GM18517 (cell line): ENCODE data around the gene IRS1.

Experiments
- ATAC-seq: cut with Tn5 transposase; IDR thresholded peaks from one replicate; pipeline ENCODE4 v1.9.1; 2021; ENCODE audit warnings: mild to moderate bottlenecking, moderate library complexity; ENCODE audit not compliant: unreplicated experiment

IRS1 gene

DNA sequence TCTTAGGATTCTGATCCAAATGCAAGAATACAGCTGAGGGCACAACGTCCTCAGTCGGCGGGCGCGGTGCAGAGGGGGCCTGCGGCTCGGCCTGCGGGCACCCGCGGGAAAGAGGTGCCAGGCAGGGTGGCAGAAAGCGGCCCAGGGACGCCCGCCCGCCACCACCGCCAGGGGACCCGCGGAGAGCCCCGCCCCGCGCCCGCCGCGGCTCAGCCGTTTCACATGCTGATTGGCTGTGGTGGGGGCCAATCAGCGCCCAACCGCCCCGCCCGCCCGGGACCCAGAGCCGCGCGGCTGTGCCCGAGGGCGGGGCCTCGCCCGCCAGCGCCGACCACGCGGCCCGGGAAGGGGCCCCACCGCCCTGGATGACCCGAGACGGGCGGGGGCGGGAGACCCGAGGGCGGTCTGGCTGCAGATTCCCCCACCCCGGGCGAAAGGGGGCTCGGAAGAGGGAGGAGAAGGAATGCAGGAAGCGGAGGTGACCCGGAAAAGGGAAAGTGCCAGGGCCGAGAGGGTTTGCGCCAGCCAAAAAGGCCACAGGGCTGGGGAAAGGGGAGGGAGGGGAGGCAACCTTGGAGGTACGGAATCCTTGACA, 8.0 kb downstream of the IRS1 start:
- ATAC-seq: peak; percentile 92

- peak; percentile 79 for ATAC-seq
These were observed 8.5 kb downstream of the IRS1 start for GRCh38 chr2:226791056-226791486.

DNA sequence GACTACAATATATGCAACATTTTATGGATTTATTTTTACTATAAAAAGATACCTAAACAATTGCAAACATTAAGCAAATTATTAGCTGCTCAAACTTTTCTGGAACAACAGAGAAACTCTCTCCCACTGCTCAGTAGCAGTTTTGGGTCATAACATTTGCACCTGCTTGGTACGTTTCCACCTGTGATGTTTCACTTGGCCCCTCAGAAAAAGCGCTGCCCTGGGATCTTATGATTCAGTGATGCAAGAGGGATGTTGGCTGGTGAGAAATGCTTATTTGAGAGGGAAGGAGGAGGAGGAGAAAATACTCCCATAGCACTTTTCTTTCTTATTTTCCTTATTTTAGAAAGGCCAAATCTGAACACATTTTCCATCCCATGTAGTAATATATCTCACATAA, 9.2 kb downstream of the IRS1 start:
- ATAC-seq: no peak

- no peak for ATAC-seq
These were observed 9.6 kb downstream of the IRS1 start for GRCh38 chr2:226790011-226790410.

DNA sequence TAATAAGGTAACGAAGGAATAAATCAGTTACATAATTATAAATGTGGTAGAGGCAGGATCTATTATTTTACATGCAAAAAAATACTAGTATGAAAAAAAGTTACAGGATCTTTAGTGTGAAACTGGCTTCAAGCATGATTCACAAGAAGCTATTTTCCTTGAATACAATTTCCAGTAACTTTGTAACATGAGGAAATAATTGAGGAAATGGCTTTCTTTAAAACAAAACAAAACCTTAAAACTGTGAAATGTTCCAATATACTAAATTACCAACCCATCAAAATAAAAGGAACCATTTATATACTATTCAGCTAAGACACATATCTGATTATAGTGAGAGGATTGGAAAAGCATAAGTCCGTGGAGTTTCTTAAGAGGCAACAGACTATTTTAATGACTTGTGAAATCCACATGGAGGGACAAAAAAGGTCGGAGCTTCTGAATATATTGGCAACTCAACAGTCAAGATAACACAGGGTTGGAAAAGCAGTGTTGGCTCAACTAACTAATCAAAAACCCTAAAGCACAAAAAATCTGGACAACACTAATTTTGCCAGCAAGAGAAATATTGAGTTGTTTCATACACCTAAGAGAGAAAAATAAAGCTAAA, 10.6 kb downstream of the IRS1 start:
- no peak for ATAC-seq

DNA sequence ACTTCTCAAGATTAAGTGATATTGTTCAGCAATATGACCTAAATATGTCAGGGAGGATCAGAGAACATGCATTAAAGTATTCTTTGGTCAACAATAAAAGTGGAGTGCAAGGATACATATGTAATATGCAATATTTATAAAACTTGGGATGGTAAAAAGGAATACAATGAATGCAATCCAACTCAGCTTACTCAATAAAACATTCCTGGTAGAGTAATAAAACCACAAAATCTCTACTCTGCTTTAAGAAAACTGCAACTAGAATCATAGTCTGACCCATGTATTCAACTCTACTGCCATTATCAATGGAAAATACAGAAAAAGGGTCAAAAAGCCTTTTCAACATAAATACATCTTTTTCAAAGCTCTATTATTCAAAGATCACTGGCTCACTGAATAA, 11.6 kb downstream of the IRS1 start:
- ATAC-seq: no peak

GRCh38 chr2:226783885-226784284, 15.7 kb downstream of the IRS1 start:
- no peak for ATAC-seq

DNA sequence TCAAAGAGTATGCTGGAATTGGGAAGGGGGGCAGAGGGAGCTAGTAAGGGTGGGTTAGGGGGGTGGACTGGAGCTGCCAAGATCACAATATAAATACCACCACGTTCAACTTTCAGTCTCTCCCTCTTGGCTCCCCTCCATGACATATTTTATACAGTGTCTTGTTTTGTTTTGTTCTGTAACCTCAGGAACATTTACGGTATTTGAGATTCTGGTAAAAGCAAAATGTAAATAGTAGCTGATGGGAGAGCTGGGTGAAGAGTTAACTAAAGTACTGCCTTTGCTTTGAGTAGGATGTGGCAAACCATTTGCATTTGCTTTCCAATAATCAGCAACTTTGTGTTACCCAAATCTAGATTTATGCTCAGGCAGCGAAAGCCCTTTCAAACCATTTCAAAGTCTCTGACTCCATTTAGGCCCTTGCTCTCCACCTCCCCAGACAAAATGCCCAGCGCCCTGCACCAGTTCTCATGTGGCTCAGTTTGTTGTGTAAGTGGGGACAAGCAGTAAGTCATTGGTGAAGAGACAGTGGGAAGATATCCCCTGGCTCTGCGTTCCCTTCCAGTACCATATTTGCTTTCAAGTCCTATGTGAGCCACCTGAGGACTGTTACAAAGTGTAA, 17.4 kb downstream of the IRS1 start:
- ATAC-seq: no peak

GRCh38 chr2:226780431-226780830, 19.2 kb downstream of the IRS1 start:
- ATAC-seq: no peak

- ATAC-seq: no peak
These were observed 22.0 kb downstream of the IRS1 start for GRCh38 chr2:226777611-226778010.

GRCh38 chr2:226776104-226776503, 23.5 kb downstream of the IRS1 start:
- ATAC-seq: no peak

DNA sequence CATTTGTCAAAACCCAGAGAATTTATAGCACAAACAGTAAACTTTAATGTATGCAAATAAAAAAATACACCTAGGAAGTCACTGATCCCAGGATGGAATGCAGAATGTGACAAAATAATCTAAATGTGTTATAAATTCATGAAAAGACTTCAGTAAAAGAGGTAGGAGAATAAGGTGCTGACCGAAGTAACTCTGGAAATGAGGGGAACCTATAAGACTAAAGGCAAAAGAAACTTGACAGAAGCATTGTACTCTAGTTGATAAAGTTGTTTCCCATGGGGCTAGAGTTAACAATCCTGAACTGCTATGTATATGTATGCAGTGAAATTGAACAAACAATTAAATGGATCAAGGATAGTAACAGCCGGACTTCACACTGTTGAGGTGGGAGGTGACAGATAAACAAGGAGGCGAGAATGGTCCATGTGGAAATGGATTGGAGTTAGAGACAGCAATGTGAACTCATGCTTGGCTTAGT, 24.5 kb downstream of the IRS1 start:
- ATAC-seq: no peak

GRCh38 chr2:226773291-226773690, 26.3 kb downstream of the IRS1 start:
- ATAC-seq: peak; percentile 33

- peak; percentile 97 for ATAC-seq
These were observed 27.0 kb downstream of the IRS1 start for GRCh38 chr2:226772389-226773179.

DNA sequence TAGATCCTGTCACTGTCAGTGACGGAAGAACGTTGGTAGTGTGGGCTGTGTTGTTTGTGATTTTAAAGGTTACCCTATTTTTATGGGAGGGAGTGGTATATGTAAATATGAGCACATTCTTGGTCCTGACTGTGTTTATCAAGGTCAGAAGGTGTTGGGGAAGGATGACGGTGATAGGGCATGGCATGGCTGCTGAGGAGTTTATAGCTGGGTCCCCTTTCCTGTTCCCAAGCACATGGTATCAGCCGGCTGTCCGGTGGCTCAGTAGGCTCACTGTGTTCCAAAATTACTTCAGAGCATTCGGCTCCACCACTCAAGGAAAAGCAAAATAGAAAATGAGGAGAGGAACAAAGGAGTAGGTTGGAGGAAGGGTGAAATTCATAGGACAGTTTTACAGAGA, 28.6 kb downstream of the IRS1 start:
- no peak for ATAC-seq

- ATAC-seq: no peak
These were observed 32.4 kb downstream of the IRS1 start for GRCh38 chr2:226767056-226767813.

DNA sequence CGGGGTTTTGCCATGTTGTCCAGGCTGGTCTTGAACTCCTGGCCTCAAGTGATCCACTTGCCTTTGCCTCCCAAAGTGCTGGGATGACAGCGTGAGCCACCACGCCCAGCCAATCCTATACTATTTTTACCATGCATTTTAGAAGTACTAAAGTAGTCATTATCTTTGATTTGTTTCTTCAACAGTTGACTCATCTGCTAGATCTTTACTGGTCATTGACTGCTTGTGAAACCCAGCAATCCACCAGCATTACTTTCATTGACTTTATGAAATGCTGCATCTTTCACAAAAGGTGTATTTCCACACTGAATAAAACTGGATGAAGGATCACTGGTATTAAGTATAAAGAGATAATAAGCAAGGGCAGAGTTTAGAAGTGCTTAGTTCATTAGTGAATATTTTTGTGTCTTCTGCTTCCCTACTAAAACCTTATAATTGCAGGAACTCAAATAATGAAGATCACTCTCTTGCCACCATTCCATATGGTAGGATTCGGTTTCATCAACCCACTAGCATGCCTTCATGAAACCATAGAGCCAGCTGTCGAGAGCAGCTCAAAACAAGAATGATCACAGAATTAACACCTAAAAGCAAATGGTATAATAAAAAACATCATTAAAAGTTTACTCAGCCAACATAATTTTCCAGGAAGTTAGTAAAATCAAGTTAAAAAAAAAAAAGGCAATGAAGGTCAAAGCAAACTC, 33.1 kb downstream of the IRS1 start:
- ATAC-seq: no peak

DNA sequence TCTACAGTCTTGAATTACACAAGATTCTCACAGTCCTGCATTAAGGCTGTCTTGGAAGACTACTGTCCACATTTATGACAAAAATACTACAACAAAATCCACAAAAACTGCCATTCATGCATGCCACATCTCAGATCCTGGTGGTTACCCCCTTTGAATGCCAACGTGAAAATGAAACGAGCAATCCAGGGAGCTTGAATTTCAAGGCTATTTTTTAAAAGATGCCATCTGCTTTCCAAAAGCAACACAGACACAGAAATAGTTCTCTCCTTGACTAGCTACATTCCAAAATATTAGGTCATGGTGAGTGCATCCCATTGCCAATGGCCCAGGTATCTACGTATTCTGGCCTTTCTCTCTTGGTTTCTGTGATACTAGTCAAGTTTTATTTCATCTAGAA, 36.3 kb downstream of the IRS1 start:
- ATAC-seq: no peak

- no peak for ATAC-seq
These were observed 38.4 kb downstream of the IRS1 start for GRCh38 chr2:226761195-226761583.
